ENCODE data around the gene CCL14. TPM values are rescaled to one million over a fixed set of nuclear protein-coding genes. Genes with fewer than 3 reads are reported as not detected.
"Not testable (repeated sequence)": the region's sequence is repeated elsewhere in the genome, so short reads cannot be mapped to it uniquely, and the experiment has no call there.

The CCL14 gene
- total RNA-seq, 1 donor from 2014 or later: not detected

DNA sequence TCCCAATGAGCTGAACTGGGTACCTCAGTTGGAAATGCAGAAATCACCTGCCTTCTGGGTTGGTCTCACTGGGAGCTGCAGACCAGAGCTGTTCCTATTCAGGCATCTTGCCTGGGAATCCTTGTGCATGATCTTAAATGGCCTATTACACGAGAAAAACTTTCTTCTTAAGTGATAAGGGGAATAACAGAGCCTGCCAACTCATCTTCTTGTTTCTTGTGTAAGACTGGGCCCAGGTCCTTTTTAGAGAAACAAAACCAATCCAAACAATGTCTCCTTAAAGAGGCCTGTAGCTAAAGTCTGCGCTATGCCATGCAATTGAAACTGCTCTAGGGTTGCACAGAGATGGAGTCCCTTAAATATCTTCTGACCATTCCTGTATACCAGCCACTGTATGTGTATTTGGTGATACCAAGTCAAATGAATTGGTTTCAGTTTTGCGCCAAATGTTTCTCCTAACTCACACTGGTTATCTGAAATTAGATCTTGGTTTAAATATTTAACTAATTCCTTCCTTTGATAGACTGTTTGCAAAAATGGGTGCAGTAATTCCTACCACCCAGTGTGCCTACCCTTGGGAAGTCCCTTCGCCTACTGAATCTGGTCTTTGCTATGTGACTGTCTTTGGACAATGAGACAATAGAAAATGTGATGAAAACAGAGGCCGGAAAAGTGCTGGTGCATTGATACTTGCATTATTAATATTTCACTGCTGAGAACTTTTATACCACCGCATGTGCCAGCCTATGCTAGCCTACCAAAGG lies 37.8 kb upstream of the CCL14 start:
- no peak overlapping the region for H3K27ac Mint-ChIP-seq (ENCODE audit: unreplicated experiment)
- peaks cover under 1% of the 10 kb centered on the region for H3K4me1 Mint-ChIP-seq (ENCODE audit: low read depth, unreplicated experiment)
- H3K9me3 Mint-ChIP-seq (ENCODE audit: unreplicated experiment): no peaks in the 10 kb centered on the region
- H3K4me3 Mint-ChIP-seq (ENCODE audit: unreplicated experiment): no peak overlapping the region
- DNase-seq: no peak
- no peaks in the 10 kb centered on the region for H3K36me3 Mint-ChIP-seq (ENCODE audit: unreplicated experiment)
- H3K27me3 Mint-ChIP-seq (ENCODE audit: unreplicated experiment): peaks cover 6% of the 10 kb centered on the region
- TF ChIP-seq, protein P1, sequence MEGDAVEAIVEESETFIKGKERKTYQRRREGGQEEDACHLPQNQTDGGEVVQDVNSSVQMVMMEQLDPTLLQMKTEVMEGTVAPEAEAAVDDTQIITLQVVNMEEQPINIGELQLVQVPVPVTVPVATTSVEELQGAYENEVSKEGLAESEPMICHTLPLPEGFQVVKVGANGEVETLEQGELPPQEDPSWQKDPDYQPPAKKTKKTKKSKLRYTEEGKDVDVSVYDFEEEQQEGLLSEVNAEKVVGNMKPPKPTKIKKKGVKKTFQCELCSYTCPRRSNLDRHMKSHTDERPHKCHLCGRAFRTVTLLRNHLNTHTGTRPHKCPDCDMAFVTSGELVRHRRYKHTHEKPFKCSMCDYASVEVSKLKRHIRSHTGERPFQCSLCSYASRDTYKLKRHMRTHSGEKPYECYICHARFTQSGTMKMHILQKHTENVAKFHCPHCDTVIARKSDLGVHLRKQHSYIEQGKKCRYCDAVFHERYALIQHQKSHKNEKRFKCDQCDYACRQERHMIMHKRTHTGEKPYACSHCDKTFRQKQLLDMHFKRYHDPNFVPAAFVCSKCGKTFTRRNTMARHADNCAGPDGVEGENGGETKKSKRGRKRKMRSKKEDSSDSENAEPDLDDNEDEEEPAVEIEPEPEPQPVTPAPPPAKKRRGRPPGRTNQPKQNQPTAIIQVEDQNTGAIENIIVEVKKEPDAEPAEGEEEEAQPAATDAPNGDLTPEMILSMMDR (IDR thresholded peaks at IDR 0.05; ENCODE audit: partially characterized antibody, unreplicated experiment): no peak

- no peaks in the 10 kb centered on the region for H3K9me3 Mint-ChIP-seq (ENCODE audit: unreplicated experiment)
- H3K4me1 Mint-ChIP-seq (ENCODE audit: low read depth, unreplicated experiment): no peaks in the 10 kb centered on the region
- no peaks in the 10 kb centered on the region for H3K36me3 Mint-ChIP-seq (ENCODE audit: unreplicated experiment)
- H3K4me3 Mint-ChIP-seq (ENCODE audit: unreplicated experiment): no peak overlapping the region
- peaks cover 2% of the 10 kb centered on the region for H3K27me3 Mint-ChIP-seq (ENCODE audit: unreplicated experiment)
- TF ChIP-seq, protein P1 (IDR thresholded peaks at IDR 0.05; ENCODE audit: partially characterized antibody, unreplicated experiment): no peak
- no peak overlapping the region for H3K27ac Mint-ChIP-seq (ENCODE audit: unreplicated experiment)
- no peak for DNase-seq
These were observed 32.9 kb upstream of the CCL14 start for GRCh38 chr17:36019423-36019822.

DNA sequence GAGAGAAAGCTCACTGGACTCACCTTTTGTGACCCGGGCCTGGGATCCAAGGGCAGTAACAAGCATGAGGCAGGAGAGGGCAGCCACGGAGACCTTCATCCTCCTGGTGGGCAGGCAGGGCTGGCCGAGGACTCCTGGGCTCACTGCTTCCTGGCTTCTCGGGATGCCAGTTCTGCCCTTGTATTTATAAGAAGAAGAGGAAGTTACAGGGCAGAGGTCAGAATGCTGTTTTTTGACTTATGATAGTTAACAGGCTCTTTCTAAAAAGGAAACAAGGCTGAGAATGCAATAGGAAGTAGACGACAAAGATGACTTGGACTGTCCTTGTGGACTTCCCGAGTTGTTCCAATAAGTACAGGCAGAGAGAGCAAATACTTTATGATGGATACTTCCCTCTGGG lies 31.3 kb upstream of the CCL14 start, which contains the start of gene CCL23:
TSS of gene CCL23 (minus strand) at position 174 of the 400 bp plus-strand sequence. CDS start at position 99, 75 bp downstream.
- TF ChIP-seq, protein P1 (IDR thresholded peaks at IDR 0.05; ENCODE audit: partially characterized antibody, unreplicated experiment): no peak
- no peaks in the 10 kb centered on the region for H3K9me3 Mint-ChIP-seq (ENCODE audit: unreplicated experiment)
- H3K36me3 Mint-ChIP-seq (ENCODE audit: unreplicated experiment): no peaks in the 10 kb centered on the region
- H3K27ac Mint-ChIP-seq (ENCODE audit: unreplicated experiment): no peak within 1 kb of the TSS
- H3K27me3 Mint-ChIP-seq (ENCODE audit: unreplicated experiment): peaks cover 2% of the 10 kb centered on the region
- H3K4me3 Mint-ChIP-seq (ENCODE audit: unreplicated experiment): no peak within 1 kb of the TSS
- H3K4me1 Mint-ChIP-seq (ENCODE audit: low read depth, unreplicated experiment): no peaks in the 10 kb centered on the region
- DNase-seq: no peak

GRCh38 chr17:36016555-36016954 lies 30.0 kb upstream of the CCL14 start:
- Mint-ChIP-seq H3K4me1 (ENCODE audit: low read depth, unreplicated experiment) (no peaks in the 10 kb centered on the region), H3K9me3 (ENCODE audit: unreplicated experiment) (no peaks in the 10 kb centered on the region), H3K36me3 (ENCODE audit: unreplicated experiment) (no peaks in the 10 kb centered on the region), H3K27me3 (ENCODE audit: unreplicated experiment) (peaks cover 2% of the 10 kb centered on the region), H3K4me3 (ENCODE audit: unreplicated experiment) (no peak overlapping the region), H3K27ac (ENCODE audit: unreplicated experiment) (no peak overlapping the region)
- DNase-seq: no peak
- TF ChIP-seq, protein P1 (IDR thresholded peaks at IDR 0.05; ENCODE audit: partially characterized antibody, unreplicated experiment): no peak

GRCh38 chr17:36015895-36016294 lies 29.4 kb upstream of the CCL14 start:
- not testable (repeated sequence) for DNase-seq; H3K4me3 Mint-ChIP-seq (ENCODE audit: unreplicated experiment); H3K27ac Mint-ChIP-seq (ENCODE audit: unreplicated experiment); H3K9me3 Mint-ChIP-seq (ENCODE audit: unreplicated experiment); H3K27me3 Mint-ChIP-seq (ENCODE audit: unreplicated experiment); H3K4me1 Mint-ChIP-seq (ENCODE audit: low read depth, unreplicated experiment); H3K36me3 Mint-ChIP-seq (ENCODE audit: unreplicated experiment)

Measured in glutamatergic neuron (in vitro differentiated cells).